GM10248 (cell line): ENCODE measurements around the gene GALNT14.
A peak's percentile ranks its signal among the peaks of the same experiment; 100 is the strongest.
"Not testable (repeated sequence)": the region's sequence is repeated elsewhere in the genome, so short reads cannot be mapped to it uniquely, and the experiment has no call there.

Experiments used
- CTCF ChIA-PET: fragments of 300-600 bp; sonication (Branson Sonifier 250); formaldehyde crosslinking; extraction: SDS; loops from one replicate; lab custom pipeline; 2021; ENCODE audit warnings: antibody characterized with exemption; lab: Yijun Ruan, JAX
- POLR2A ChIA-PET: fragments of 350-650 bp; sonication (Branson Sonifier 250); formaldehyde crosslinking; extraction: SDS; loops from one replicate; lab custom pipeline; 2020; ENCODE audit warnings: antibody characterized with exemption; lab: Yijun Ruan, JAX
- DNase-seq: peaks from one replicate; pipeline ENCODE4 v3.0.0; 2012; ENCODE audit errors: extremely low spot score
- CTCF ChIP-seq: IDR thresholded peaks from 2 replicates; pipeline ENCODE4 v1.5.1; 2012; ENCODE audit warnings: mild to moderate bottlenecking, low read depth; ENCODE audit errors: extremely low read depth, missing control alignments, control extremely low read depth

GALNT14 gene

GRCh38 chr2:31138037-31138962, at the start of gene GALNT14:
Gene GALNT14, minus strand, starts transcription at chr2:31138440. Its CDS starts 354 bp downstream, at chr2:31138086.
- no peak for TF ChIP-seq CTCF
- CTCF ChIA-PET: interaction anchor here (1.0 to 1.7 kb wide), 3 partner anchors 14 to 427 kb away, joined by 3 to 5 read pairs (median 4); no protein-coding TSS in a partner anchor
- peak; percentile 53 for DNase-seq
- POLR2A ChIA-PET: no interaction called here

GRCh38 chr2:31187166-31187565, 48.9 kb upstream of the GALNT14 start:
- no peak for TF ChIP-seq CTCF
- ChIA-PET CTCF (interaction anchor here (1.5 kb wide), 1 partner anchor 17 kb away, joined by 3 read pairs; no protein-coding TSS in a partner anchor), POLR2A (no interaction called here)
- DNase-seq: no peak

GRCh38 chr2:31183973-31184372, 45.7 kb upstream of the GALNT14 start:
- CTCF ChIA-PET: interaction anchor here (1.4 kb wide), 1 partner anchor 14 kb away, joined by 6 read pairs; no protein-coding TSS in a partner anchor
- POLR2A ChIA-PET, DNase-seq: not testable (repeated sequence)

- no peak for DNase-seq
- ChIA-PET CTCF (interaction anchor here (1.8 to 6.6 kb wide), 3 partner anchors 8 to 464 kb away, joined by 4 to 26 read pairs (median 11); no protein-coding TSS in a partner anchor), POLR2A (no interaction called here)
- no peak for TF ChIP-seq CTCF
Measured at GRCh38 chr2:31176742-31177141, 38.5 kb upstream of the GALNT14 start.

GRCh38 chr2:31171142-31171541, 32.9 kb upstream of the GALNT14 start:
- POLR2A ChIA-PET: no interaction called here
- CTCF ChIA-PET: interaction anchor here (0.8 to 6.7 kb wide), 16 partner anchors 9 to 459 kb away, joined by 3 to 102 read pairs (median 7); no protein-coding TSS in a partner anchor
- no peak for DNase-seq
- TF ChIP-seq CTCF: no peak

- CTCF ChIA-PET: interaction anchor here (0.7 to 6.7 kb wide), 42 partner anchors 7 to 1077 kb away, joined by 3 to 102 read pairs (median 4); no protein-coding TSS in a partner anchor
- POLR2A ChIA-PET: no interaction called here
- DNase-seq: peak; percentile 72
- peak; percentile 90 for TF ChIP-seq CTCF
Measured at GRCh38 chr2:31170071-31170698, 31.9 kb upstream of the GALNT14 start.
